Trophoblast cell (in vitro differentiated cells and primary cell): ENCODE data around the gene BPIFB3.

Experiments used
- DNase-seq, 2 donors: peaks; one replicate each; pipeline ENCODE4 v3.0.0-alpha.2; 2016
- H2AFZ ChIP-seq: 2 replicates; pipeline ENCODE4 v1.6.1; 2013; ENCODE audit warnings: low read length, moderate library complexity, mild to moderate bottlenecking; ENCODE audit not compliant: insufficient read depth, poor library complexity
- H2AK5ac ChIP-seq: 2 replicates; pipeline ENCODE4 v1.6.1; 2013; ENCODE audit warnings: mild to moderate bottlenecking, low read length
- H2BK120ac ChIP-seq: 2 replicates; pipeline ENCODE4 v1.6.1; 2013; ENCODE audit warnings: low read length, mild to moderate bottlenecking, moderate library complexity; ENCODE audit not compliant: insufficient read depth, poor library complexity
- H2BK12ac ChIP-seq: 2 replicates; pipeline ENCODE4 v1.6.1; 2013; ENCODE audit warnings: mild to moderate bottlenecking, low read length, moderate library complexity
- H2BK5ac ChIP-seq: 2 replicates; pipeline ENCODE4 v1.6.1; 2013; ENCODE audit warnings: low read length, low read depth, moderate library complexity, mild to moderate bottlenecking; ENCODE audit not compliant: poor library complexity
- H3K14ac ChIP-seq: 2 replicates; pipeline ENCODE4 v1.6.1; 2013; ENCODE audit warnings: mild to moderate bottlenecking, low read length
- H3K18ac ChIP-seq: 2 replicates; pipeline ENCODE4 v1.6.1; 2013; ENCODE audit warnings: mild to moderate bottlenecking, low read length
- H3K23ac ChIP-seq: 2 replicates; pipeline ENCODE4 v1.6.1; 2013; ENCODE audit warnings: low read length
- H3K27ac ChIP-seq: 2 replicates; pipeline ENCODE4 v1.5.1; 2013; ENCODE audit warnings: low read depth, mild to moderate bottlenecking, inconsistent platforms, low read length, moderate library complexity
- H3K27me3 ChIP-seq: 2 replicates; pipeline ENCODE4 v1.6.1; 2013; ENCODE audit warnings: inconsistent platforms, mild to moderate bottlenecking, low read length, moderate library complexity; ENCODE audit not compliant: insufficient read depth
- H3K36me3 ChIP-seq, 2 experiments: 1 replicate in 1 of 2; 2 replicates in 1 of 2; pipeline ENCODE4 v1.6.1; 2013; ENCODE audit warnings: low read length in 2 of 2, mild to moderate bottlenecking in 2 of 2, moderate library complexity in 1 of 2; ENCODE audit not compliant: insufficient read depth in 2 of 2, control insufficient read depth in 1 of 2
- H3K4ac ChIP-seq: 2 replicates; pipeline ENCODE4 v1.6.1; 2013; ENCODE audit warnings: low read depth, mild to moderate bottlenecking, low read length, moderate library complexity
- H3K4me1 ChIP-seq, 2 experiments: 1 replicate in 1 of 2; 2 replicates in 1 of 2; pipeline ENCODE4 v1.6.1; 2013; ENCODE audit warnings: low read length in 2 of 2, mild to moderate bottlenecking in 2 of 2, moderate library complexity in 1 of 2; ENCODE audit not compliant: insufficient read depth in 2 of 2, control insufficient read depth in 1 of 2
- H3K4me2 ChIP-seq: 2 replicates; pipeline ENCODE4 v1.6.1; 2013; ENCODE audit warnings: inconsistent platforms, mild to moderate bottlenecking, low read length, moderate library complexity
- H3K4me3 ChIP-seq: 2 replicates; pipeline ENCODE4 v1.5.1; 2013; ENCODE audit warnings: mild to moderate bottlenecking, low read depth, low read length, inconsistent platforms
- H3K79me1 ChIP-seq: one replicate; pipeline ENCODE4 v1.6.1; 2013; ENCODE audit warnings: low read length
- H3K79me2 ChIP-seq: 2 replicates; pipeline ENCODE4 v1.6.1; 2013; ENCODE audit warnings: low read length, mild to moderate bottlenecking; ENCODE audit not compliant: control insufficient read depth, insufficient read depth, poor library complexity
- H3K9ac ChIP-seq: 2 replicates; pipeline ENCODE4 v1.6.1; 2013; ENCODE audit warnings: mild to moderate bottlenecking, low read length
- H3K9me3 ChIP-seq: 2 replicates; pipeline ENCODE4 v1.6.1; 2013; ENCODE audit warnings: low read depth, mild to moderate bottlenecking, control low read depth, inconsistent platforms, low read length; ENCODE audit not compliant: insufficient read depth
- H4K12ac ChIP-seq: 2 replicates; pipeline ENCODE4 v1.6.1; 2013; ENCODE audit warnings: low read depth, mild to moderate bottlenecking, low read length, moderate library complexity
- H4K8ac ChIP-seq: 2 replicates; pipeline ENCODE4 v1.6.1; 2013; ENCODE audit warnings: low read depth, mild to moderate bottlenecking, low read length, moderate library complexity
- H4K91ac ChIP-seq: one replicate; pipeline ENCODE4 v1.6.1; 2013; ENCODE audit warnings: low read depth, mild to moderate bottlenecking, low read length, moderate library complexity
- whole genome bisulfite sequencing: extraction: QIAGEN DNeasy Blood & Tissue Kit; methylation state at CpG from one replicate; pipeline ENCODE4 v1.1.7; 2013; ENCODE audit warnings: missing lambda C conversion rate; ENCODE audit not compliant: insufficient read length, insufficient coverage; ENCODE audit errors: extremely low coverage; 5-methylcytosine and 5-hydroxymethylcytosine counted together

The BPIFB3 gene

GRCh38 chr20:33006776-33007375, 46.8 kb upstream of the BPIFB3 start:
- H3K4me3 ChIP-seq, result no peak overlapping the region
- no CpG with 5 or more reads among the region's 8 CpGs for WGBS
- no peak overlapping the region for H3K9ac ChIP-seq
- no peak overlapping the region for H4K91ac ChIP-seq
- no peak overlapping the region for H3K14ac ChIP-seq
- H3K4ac ChIP-seq, result no peak overlapping the region
- no peak overlapping the region for H2BK5ac ChIP-seq
- no peak overlapping the region for H4K12ac ChIP-seq
- H2BK120ac ChIP-seq, result no peak overlapping the region
- no peaks in the 10 kb centered on the region for H3K4me1 ChIP-seq
- H3K79me2 ChIP-seq, result no peaks in the 10 kb centered on the region
- no peak overlapping the region for H2AK5ac ChIP-seq
- H3K4me2 ChIP-seq, result no peak overlapping the region
- no peak overlapping the region for H3K27ac ChIP-seq
- DNase-seq, result no peak
- no peaks in the 10 kb centered on the region for H3K79me1 ChIP-seq
- H2BK12ac ChIP-seq, result no peak overlapping the region
- no peak overlapping the region for H2AFZ ChIP-seq
- no peak overlapping the region for H3K23ac ChIP-seq
- no peaks in the 10 kb centered on the region for H3K36me3 ChIP-seq
- H4K8ac ChIP-seq, result no peak overlapping the region
- H3K18ac ChIP-seq, result no peak overlapping the region
- no peaks in the 10 kb centered on the region for H3K27me3 ChIP-seq
- no peaks in the 10 kb centered on the region for H3K9me3 ChIP-seq

GRCh38 chr20:33007376-33008335, 46.0 kb upstream of the BPIFB3 start, which contains the start of gene BPIFB2:
BPIFB2 (plus strand) TSS chr20:33007704; CDS start chr20:33008575, 871 bp downstream.
- no peak within 1 kb of the TSS for H3K4me3 ChIP-seq
- no peak within 1 kb of the TSS for H4K8ac ChIP-seq
- WGBS, result no CpG with 5 or more reads among the region's 11 CpGs
- no peak within 1 kb of the TSS for H2BK5ac ChIP-seq
- no peak for DNase-seq
- no peak within 1 kb of the TSS for H3K27ac ChIP-seq
- no peak within 1 kb of the TSS for H2AK5ac ChIP-seq
- H3K36me3 ChIP-seq, result no peaks in the 10 kb centered on the region
- H2AFZ ChIP-seq, result no peak within 1 kb of the TSS
- H3K18ac ChIP-seq, result no peak within 1 kb of the TSS
- no peak within 1 kb of the TSS for H3K23ac ChIP-seq
- H2BK12ac ChIP-seq, result no peak within 1 kb of the TSS
- H3K4me1 ChIP-seq, result no peaks in the 10 kb centered on the region
- H3K79me2 ChIP-seq, result no peaks in the 10 kb centered on the region
- no peaks in the 10 kb centered on the region for H3K79me1 ChIP-seq
- no peak within 1 kb of the TSS for H3K4ac ChIP-seq
- H3K14ac ChIP-seq, result no peak within 1 kb of the TSS
- no peak within 1 kb of the TSS for H4K12ac ChIP-seq
- no peaks in the 10 kb centered on the region for H3K27me3 ChIP-seq
- no peaks in the 10 kb centered on the region for H3K9me3 ChIP-seq
- H3K4me2 ChIP-seq, result no peak within 1 kb of the TSS
- H3K9ac ChIP-seq, result no peak within 1 kb of the TSS
- H4K91ac ChIP-seq, result no peak within 1 kb of the TSS
- no peak within 1 kb of the TSS for H2BK120ac ChIP-seq

- no peak overlapping the region for H2AK5ac ChIP-seq
- no peak overlapping the region for H3K4me2 ChIP-seq
- DNase-seq, result no peak
- H4K8ac ChIP-seq, result no peak overlapping the region
- H3K27ac ChIP-seq, result no peak overlapping the region
- H3K4ac ChIP-seq, result no peak overlapping the region
- no peak overlapping the region for H3K4me3 ChIP-seq
- no CpG with 5 or more reads among the region's 23 CpGs for WGBS
- H3K4me1 ChIP-seq, result no peaks in the 10 kb centered on the region
- no peak overlapping the region for H3K14ac ChIP-seq
- no peaks in the 10 kb centered on the region for H3K79me1 ChIP-seq
- no peak overlapping the region for H4K91ac ChIP-seq
- H3K27me3 ChIP-seq, result no peaks in the 10 kb centered on the region
- no peak overlapping the region for H3K18ac ChIP-seq
- no peaks in the 10 kb centered on the region for H3K9me3 ChIP-seq
- no peak overlapping the region for H2BK12ac ChIP-seq
- H3K36me3 ChIP-seq, result no peaks in the 10 kb centered on the region
- H2BK120ac ChIP-seq, result no peak overlapping the region
- H3K23ac ChIP-seq, result no peak overlapping the region
- H2BK5ac ChIP-seq, result no peak overlapping the region
- no peak overlapping the region for H2AFZ ChIP-seq
- no peak overlapping the region for H4K12ac ChIP-seq
- H3K9ac ChIP-seq, result no peak overlapping the region
- no peaks in the 10 kb centered on the region for H3K79me2 ChIP-seq
These were observed 45.1 kb upstream of the BPIFB3 start for GRCh38 chr20:33008336-33009213.
